HG03196 (cell line): ENCODE measurements around the gene EPB41L1.

ENCODE experiments used
- ATAC-seq: cut with Tn5 transposase; IDR thresholded peaks from one replicate; pipeline ENCODE4 v1.9.1; 2021; ENCODE audit not compliant: unreplicated experiment

Gene EPB41L1

DNA sequence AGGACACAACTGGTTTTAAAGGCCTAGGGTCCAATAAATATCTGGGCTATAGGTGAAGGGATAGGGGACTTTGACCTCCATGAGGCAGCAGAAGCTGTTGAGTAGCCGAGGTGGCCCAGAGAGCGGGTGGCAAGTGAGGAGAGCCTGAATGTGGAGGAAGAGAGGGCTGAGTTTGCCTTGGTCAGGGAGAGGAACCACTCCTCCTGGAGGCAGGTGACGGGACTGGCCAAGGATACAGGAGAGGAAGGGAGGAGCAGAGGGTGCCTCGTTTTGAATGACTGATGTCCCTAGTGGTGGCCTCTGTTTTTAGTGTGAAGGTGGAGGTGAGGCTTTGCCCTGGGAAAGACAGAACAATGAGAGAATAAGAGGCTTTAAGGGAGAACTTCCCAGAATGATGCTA, 62.7 kb downstream of the EPB41L1 start:
- no peak for ATAC-seq

- no peak for ATAC-seq
Measured at GRCh38 chr20:36218380-36219064, 64.0 kb downstream of the EPB41L1 start.

DNA sequence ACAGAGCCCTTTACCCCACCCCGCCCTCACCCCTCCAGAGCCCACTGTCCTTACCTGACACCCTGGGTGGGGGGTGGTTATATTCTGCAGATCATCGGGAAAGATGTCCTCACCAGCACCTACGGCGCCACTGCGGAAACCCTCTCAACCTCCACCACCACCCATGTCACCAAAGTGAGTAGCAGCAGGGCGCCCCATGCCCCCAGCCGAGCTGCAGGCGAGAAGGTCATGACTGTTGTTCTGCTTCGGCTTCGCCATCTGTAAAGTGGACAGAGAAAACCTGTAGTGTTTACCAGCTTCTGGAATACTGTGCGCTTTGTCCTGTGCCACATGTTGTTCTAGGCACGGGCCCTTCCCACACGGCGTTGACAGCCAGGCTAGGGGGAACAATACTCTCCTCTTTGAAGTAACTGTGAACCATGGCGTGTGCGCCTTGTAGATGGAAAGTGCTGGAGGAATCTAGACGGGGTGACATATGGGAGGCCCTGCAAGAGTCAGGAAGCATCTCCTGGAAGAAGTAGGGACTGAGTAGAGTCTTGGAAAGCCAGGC, 65.2 kb downstream of the EPB41L1 start:
- ATAC-seq, result no peak

DNA sequence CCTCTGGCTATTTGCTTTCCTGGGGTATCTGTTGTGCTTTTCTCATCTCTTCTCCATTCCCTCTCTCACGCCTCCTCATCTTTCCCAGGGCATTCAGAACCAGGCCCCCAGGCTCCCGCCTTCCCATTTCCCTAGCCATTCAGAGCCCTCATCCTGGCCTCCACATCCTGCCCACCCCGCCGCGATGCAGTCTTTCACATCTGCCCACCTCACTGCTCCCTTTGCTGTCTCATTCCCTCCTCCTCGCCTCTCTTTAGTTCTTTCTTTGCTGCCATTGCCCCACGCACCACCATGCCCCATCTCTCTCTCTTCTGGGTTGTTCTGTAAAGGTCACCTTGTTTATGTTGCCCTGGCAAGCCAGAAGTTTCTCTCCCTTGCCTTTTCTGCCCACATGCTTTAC, 71.1 kb downstream of the EPB41L1 start:
- no peak for ATAC-seq

DNA sequence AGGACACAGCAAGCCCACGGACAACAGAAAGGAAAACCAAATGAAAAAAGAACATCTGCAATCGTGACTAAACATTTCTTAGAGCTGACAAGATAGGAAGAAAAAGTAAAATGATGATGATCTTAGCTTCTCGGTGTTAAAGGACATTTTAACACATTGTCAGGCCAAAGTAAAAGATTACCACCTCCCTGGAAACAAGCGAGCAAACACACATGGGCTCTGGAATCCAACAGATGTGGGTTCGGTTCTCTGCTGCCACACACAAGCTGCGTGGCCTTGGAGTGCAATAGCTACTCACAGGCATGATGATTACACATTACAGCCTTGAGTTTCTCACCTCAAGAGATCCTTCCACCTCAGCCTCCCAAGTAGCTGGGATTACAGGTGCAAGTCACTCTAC, 74.2 kb downstream of the EPB41L1 start:
- no peak for ATAC-seq

DNA sequence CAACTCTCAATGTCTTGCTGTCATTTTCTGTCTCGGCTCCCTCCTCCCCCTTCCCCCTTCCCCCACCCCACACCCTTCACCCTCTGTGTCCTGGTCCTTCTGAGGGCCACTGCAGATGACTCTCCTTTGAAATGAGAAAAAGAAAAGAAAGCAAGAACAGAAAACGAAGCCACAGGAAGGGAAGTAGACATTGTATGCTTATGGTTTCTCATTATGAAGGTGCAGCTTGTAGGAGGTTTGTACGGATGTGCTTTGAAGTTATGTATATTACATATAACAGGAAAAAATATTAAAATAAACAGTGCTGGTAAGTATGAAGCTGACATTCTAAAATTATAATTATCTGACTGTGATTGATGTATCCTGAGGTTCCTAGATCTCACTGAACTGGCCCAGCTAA, 75.5 kb downstream of the EPB41L1 start:
- ATAC-seq, result no peak

GRCh38 chr20:36231331-36231730, 76.8 kb downstream of the EPB41L1 start:
- ATAC-seq, result no peak

- ATAC-seq, result no peak
Measured at GRCh38 chr20:36234771-36235320, 80.3 kb downstream of the EPB41L1 start.

DNA sequence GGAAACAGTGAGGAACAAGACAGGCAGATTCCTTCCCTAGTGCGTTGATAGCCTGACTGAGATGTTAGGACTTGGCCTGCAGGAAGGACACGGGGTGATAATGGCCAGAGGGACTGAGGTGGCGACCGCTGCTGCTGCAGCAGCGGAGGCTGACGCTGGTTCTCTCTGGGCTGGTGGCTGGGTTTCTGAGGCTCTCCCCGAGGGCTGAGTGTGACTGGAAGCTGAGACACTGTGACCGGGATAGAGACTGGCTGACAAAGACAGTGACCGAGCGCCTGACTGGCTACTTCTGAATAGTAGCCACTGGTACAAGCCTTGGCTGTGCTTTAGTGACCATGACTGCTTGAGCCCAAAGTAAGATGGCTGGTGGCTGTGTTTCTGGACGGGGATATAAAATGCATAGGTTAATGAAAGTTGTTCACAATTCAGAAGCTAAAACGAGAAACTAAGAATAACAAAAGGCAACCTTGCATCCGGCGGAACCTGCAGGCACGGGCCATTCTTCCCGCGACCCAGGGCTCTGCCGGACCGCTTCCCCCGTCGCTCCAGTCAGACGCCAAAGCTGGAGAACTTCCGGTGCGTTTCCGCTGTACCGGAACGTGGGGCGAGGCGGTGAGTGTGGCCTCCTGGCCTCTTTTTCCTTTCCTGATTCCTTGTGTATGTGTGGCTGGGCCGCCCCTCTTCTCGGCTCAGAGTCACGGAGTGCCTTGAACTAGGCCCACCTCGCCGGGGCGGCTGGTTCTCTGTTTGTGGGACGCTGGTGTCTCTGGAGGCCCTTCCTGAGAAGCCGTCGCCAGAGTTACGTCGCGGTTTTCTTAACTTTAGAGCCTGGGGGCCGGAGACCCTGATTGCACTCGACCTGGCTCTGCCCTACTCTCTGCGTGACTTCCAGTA, 81.6 kb downstream of the EPB41L1 start, which contains the start of gene AAR2:
AAR2 (plus strand) TSS at position 587 of the 894 bp plus-strand sequence. CDS start 3,391 bp downstream, outside the sequence.
- ATAC-seq, result peak; percentile 73

DNA sequence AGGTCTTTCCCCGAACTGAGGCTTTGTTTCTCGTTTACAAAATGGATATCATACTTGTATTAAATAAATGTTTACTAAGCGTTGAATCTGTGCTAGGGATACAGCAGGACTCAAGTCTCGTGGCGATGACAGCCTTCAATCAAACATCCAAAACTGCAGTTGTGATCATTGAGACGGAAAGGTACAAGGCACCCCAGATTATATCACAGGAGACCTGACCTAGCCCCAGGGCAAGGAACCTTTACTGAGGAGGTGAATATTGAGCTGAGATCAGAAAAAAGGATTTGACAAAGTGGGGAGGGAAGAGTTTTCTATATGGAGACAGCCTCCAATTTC, 82.2 kb downstream of the EPB41L1 start:
- peak; percentile 17 for ATAC-seq

- no peak for ATAC-seq
Measured at GRCh38 chr20:36237477-36237876, 82.9 kb downstream of the EPB41L1 start.

DNA sequence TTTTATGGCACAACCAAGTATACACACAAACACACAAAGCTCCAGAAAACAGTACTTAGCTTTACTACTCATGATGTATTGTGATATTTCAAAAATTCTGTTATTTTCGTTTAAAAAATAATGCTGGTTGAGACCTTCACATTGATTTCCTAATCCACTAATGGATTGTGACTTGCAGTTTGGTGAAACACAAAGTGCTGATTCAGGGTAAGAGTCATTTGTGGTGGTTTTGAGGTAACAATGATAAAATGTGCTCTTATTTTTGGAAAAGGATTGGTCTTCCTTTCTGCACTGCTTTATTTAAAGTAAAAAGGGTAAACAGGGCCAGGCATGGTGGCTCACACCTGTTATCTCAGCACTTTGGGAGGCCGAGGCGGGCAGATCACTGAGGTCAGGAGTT, 83.6 kb downstream of the EPB41L1 start:
- no peak for ATAC-seq

DNA sequence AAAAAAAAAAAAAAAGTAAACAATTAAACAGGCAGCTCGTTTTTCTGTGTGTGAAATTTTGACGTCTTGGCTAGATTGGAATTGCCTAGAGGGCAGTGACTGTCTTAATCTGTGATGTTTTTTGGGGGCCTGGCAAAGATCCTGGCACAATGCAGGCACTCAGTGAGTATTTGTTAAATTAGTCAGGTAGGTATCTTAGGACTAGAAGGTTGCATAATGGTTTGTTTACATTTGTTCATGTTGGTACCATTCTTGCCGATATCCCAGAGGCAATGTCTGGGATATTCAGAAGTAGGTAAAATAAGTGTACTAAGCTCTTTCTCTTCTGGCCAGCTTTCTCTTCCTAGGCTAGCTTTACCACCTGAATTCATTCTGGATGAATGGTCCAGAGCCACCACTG, 84.2 kb downstream of the EPB41L1 start:
- no peak for ATAC-seq

DNA sequence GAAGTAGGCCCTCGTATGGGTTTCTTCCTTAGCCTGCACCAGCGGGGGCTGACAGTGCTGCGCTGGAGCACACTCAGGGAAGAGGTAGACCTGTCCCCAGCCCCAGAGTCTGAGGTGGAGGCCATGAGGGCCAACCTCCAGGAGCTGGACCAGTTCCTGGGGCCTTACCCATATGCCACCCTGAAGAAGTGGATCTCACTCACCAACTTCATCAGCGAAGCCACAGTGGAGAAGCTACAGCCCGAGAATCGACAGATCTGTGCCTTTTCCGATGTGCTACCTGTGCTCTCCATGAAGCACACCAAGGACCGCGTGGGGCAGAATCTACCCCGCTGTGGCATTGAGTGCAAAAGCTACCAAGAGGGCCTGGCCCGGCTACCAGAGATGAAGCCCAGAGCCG, 85.5 kb downstream of the EPB41L1 start:
- no peak for ATAC-seq

DNA sequence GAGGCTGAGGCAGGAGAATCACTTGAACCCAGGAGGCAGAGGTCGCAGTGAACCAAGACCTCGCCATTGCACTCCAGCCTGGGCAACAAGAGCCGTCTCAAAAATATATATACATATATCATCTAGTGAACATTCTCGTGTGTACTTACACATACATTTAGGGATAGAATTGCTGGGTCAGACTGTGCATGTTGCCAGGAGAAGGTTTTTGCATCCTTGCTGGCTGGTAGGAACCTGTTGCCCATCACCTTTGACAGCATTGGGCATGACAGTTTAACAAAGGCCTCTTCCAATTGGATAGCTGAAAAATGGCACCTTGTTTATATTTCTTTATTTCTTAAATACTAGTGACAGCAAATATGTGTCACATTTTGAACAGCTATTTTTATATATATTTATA, 87.1 kb downstream of the EPB41L1 start:
- ATAC-seq, result no peak

DNA sequence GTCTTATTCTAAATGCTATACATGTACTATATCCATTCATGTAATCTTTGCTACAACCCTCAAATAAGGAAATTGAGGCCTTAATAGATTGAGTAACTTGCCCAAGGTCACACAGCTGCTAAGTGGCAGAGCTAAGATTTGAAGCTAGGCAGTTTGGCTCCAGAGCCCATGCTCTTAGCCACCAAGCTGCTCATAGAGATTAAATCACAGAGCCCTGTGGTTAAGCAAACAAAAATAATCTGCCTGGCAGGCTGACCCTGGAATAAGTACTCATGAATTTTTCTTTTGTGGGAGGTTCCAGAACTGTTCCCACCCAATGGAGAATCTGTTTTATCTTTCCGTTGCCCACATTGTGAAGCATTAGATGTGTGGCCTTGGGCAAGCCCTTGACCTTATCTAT, 89.2 kb downstream of the EPB41L1 start:
- ATAC-seq, result no peak

GRCh38 chr20:36246401-36246800, 91.9 kb downstream of the EPB41L1 start:
- ATAC-seq, result no peak

GRCh38 chr20:36248836-36249235, 94.3 kb downstream of the EPB41L1 start:
- ATAC-seq, result no peak

DNA sequence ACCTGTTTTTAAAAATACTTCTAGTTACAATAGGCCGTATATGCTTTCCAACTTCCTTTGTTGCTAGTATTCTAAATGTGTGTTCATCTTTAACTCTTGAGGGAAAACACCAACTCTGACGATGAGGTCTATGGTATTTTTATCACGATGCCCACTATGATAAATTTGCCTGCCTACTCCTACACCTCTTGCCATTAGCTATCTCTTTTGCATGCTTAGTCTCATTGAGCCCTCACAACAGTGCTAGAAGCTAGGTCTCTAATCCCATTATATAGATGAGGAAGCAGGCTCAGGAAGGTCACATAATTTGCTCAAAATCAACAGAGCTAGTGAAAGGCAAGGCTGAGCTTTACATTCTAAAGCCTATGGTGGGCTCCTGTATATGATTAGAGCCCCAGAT, 94.9 kb downstream of the EPB41L1 start:
- ATAC-seq, result no peak

DNA sequence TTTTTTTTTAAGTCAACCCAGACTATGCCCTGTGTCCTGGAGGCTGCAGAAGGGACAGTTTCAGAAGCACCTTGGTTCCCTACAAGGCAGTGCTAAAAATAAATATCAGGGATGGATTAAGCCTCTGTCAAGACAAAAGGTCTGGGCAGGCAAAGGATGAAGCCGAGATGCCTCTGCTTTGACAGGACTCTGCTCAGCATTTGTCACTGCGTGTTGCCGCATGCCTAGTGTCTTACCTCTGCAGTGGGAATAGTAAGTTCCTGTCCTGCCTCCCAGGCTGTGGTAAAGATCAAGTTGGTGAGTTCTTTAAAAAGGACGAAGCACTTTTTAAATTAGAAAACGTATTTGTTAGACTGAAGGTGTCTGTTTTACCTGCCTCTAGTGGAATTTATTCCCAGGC, 96.9 kb downstream of the EPB41L1 start:
- ATAC-seq, result no peak

DNA sequence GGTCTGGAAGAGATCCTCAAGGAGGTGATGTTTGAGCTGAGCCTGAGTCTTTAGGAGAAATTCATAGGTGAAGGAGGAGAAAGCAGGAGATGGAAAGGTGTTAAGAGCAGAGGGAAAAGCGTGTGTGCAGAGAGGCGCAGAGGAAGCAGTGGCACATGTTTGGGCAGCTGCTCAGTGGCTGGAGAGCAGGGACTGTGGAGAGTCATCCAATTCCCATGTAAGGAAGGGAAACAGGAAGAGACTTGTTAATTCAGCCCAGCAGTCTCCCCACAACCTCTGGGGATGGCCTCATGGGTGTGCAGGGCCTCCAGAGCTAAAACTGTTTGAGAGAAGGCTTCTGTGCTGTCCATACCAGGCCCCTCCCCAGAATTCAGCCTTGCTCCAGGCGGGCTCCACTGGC, 98.0 kb downstream of the EPB41L1 start:
- ATAC-seq, result no peak

DNA sequence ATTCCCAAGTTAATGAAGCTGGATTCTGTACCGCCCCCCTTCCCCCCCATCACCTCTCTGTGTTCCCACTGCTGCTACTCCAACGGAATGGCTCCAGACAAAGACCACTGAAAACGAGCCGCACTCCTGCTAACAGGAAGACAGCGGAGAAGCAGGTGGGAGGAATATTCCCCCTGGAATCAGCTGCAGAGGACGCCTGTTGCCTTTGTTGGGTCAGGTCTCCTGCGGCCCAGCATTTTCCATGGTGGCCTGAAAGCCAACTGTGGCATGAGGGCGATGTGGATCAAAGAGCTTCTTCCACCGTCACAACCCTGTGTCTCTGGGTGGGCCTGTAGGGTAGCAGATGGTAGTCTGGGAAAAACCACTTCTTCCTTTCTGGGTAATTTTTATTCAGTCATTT, 98.5 kb downstream of the EPB41L1 start:
- no peak for ATAC-seq
